Measurements from ENCODE around the gene NSRP1.
"Not testable (repeated sequence)": the region's sequence is repeated elsewhere in the genome, so short reads cannot be mapped to it uniquely, and the experiment has no call there.

Gene NSRP1

GRCh38 chr17:30186761-30187160 lies 70.1 kb downstream of the NSRP1 start:
- DNase-seq (ENCODE audit: low read depth in 2 of 2): no peak

- no peak for DNase-seq (ENCODE audit: low read depth in 2 of 2)
These were observed 71.0 kb downstream of the NSRP1 start for GRCh38 chr17:30187573-30187972.

DNA sequence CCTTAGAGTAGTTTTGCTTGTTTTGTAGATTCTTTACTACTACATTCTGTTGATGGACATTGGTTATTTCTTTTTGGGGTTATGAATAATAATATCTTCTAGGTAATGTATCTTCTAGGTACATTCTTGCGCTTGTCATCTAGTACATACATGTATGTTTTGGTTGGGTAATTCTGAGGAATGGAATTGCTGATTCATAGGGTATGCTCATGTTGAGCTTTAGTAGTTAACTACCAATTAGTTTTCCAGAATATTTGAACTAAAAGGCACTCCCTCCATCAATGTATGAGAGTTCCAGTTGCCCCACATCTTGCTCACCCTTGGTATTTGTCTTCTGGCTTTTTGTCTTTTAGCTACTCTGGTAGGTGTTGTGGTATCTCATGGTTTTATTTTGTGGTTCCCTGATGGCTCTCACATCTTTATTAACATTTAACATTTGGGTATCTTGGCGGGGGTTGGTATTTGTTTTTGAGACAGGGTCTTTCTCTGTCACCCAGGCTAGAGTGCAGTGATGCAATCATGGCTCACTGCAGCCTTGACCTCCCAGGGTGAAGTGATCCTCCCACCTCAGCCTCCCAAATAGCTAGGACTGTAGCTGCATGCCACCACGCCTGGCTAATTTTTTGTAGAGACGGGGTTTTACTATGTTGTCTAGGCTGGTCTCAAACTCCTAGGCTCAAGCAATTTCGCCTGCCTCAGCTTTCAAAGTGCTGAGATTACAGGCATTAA lies 71.8 kb downstream of the NSRP1 start:
- no peak for DNase-seq (ENCODE audit: low read depth in 2 of 2)

DNA sequence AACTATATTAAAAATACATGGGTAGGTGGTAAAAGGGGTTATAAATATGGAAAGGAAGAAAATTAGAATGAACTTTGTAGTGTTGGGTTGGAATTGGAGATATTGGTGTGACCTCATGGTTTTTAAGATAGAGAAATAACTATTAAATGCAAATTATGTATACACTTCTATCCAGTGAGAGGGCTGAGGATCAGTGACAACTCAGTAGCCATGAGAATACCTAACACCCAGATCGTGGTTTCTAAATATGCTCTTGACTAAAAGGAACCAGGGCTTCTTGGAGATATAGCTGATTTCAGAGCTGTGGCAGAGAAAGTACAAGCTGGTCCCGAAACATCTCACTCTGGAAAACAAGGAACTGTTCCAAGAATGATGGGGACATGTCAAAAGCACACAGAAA lies 74.5 kb downstream of the NSRP1 start:
- no peak for DNase-seq (ENCODE audit: low read depth in 2 of 2)

- no peak for DNase-seq (ENCODE audit: low read depth in 2 of 2)
These were observed 79.9 kb downstream of the NSRP1 start for GRCh38 chr17:30196504-30196903.

DNA sequence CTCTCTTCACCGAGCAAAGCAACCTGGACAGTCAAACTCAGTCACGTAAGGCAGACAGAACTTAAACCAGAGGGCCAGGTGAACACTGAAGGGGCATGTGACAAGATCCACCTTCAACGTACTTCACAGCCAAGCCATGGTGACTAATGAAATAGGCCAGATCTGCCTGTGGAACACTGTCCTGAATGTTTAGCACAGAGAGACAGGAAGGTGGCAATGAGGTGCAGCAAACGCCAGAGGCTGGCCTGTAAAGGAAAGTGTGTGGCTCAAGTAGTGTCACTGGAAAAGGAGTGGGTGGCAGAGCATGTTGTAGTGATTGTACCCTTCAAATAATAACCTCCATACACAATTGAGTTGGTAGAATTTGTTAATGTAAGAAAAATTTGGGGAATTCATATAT lies 80.8 kb downstream of the NSRP1 start:
- no peak for DNase-seq (ENCODE audit: low read depth in 2 of 2)

DNA sequence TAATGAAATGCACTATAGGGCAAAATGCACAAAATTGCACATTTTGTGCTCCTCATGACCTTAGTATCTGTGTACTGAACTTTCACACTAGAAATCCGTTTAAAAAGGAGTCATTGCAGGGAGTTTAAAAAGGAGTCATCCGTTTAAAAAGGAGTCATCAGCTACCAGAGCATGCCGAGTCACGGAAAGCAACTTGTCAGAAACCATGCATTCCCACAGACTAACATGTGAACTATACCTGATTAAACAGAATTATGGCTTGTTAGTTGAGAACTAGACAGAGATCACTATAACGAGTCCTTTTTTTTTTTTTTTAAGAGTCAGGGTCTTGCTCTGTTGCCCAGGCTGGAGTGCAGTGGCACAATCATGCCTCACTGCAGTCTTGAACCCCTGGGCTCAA lies 83.0 kb downstream of the NSRP1 start:
- no peak for DNase-seq (ENCODE audit: low read depth in 2 of 2)

GRCh38 chr17:30200106-30200505 lies 83.5 kb downstream of the NSRP1 start:
- no peak for DNase-seq (ENCODE audit: low read depth in 2 of 2)

DNA sequence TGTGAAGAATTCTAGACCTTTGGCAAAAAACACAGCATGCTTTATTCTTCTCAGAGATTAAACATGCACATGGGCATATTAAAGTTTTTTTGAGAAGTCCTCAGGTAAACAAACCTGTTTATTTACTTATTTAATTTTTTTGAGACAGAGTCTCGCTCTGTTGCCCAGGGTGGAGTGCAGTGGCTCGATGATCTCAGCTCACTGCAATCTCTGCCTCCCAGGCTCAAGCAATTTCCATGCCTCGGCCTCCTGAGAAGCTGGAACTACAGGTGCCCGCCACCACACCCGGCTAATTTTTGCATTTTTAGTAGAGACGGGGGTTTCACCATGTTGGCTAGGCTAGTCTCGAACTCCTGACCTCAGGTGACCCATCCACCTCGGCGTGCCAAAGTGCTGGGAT lies 84.0 kb downstream of the NSRP1 start:
- DNase-seq (ENCODE audit: low read depth in 2 of 2): not testable (repeated sequence)

GRCh38 chr17:30203471-30203981 lies 86.9 kb downstream of the NSRP1 start:
- no peak for DNase-seq (ENCODE audit: low read depth in 2 of 2)

DNA sequence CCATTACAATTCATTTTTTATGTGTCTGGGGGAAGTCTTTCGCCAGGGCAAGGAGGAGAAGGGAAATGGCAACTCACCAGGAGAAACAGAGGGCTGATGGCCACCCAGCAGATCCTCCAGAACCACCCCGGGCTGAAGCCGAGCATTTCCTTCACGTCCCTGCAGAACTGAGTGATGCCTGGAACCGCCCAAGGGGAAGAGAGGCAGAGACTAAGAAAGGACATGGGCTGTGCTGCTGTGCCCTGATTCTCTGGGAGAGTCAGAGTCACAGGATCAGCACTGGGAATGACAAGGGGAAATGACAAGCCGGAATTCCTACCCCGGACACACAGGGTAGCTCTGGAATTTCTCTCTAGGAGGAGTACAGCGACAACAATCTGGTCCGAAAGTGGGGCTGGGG lies 91.0 kb downstream of the NSRP1 start:
- DNase-seq (ENCODE audit: low read depth in 2 of 2): no peak

- no peak for DNase-seq (ENCODE audit: low read depth in 2 of 2)
These were observed 91.6 kb downstream of the NSRP1 start for GRCh38 chr17:30208214-30208613.

- no peak for DNase-seq (ENCODE audit: low read depth in 2 of 2)
These were observed 93.3 kb downstream of the NSRP1 start for GRCh38 chr17:30209930-30210329.

- DNase-seq (ENCODE audit: low read depth in 2 of 2): no peak
These were observed 93.8 kb downstream of the NSRP1 start for GRCh38 chr17:30210366-30210765.

GRCh38 chr17:30210901-30211300 lies 94.3 kb downstream of the NSRP1 start:
- no peak for DNase-seq (ENCODE audit: low read depth in 2 of 2)

DNA sequence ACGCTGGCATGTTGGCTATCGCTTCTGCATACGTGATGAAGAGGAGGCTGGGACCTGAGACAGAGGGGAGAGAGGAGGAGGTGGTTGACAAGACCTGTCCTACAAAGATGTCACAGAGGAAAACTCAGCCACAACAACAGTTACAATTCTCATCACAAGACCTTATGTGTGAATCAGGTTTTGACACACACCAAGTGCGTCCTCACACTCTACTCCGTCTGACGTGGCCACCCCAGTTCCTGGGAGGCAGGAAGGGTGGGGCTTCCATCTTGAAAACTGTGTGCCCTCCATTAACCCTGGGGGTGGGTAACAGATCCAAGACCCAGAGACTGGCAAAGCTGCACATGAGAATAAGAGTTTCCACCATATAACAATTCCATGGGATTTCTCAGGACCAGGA lies 94.8 kb downstream of the NSRP1 start:
- no peak for DNase-seq (ENCODE audit: low read depth in 2 of 2)

DNA sequence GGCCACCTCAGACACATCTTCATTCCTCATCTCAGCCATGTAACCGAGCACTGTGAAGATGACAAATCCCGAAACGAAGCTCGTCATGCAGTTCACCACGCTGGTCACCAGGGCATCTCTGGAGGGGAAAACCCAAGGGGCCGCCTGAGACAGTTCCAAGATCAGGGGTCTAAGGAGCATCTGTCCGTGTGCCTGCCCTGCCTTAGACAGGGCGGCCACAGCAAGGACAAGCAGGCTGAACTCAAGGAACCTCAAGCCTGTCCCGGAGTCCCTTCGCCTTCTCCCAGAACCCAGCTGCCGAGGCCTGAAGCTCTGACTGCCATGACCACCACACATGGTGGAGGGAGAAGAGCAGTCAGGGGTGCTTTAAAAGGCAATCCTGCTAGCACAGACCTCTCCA lies 96.1 kb downstream of the NSRP1 start:
- DNase-seq (ENCODE audit: low read depth in 2 of 2): no peak

- DNase-seq (ENCODE audit: low read depth in 2 of 2): no peak
These were observed 100.4 kb downstream of the NSRP1 start for GRCh38 chr17:30217054-30217453.

DNA sequence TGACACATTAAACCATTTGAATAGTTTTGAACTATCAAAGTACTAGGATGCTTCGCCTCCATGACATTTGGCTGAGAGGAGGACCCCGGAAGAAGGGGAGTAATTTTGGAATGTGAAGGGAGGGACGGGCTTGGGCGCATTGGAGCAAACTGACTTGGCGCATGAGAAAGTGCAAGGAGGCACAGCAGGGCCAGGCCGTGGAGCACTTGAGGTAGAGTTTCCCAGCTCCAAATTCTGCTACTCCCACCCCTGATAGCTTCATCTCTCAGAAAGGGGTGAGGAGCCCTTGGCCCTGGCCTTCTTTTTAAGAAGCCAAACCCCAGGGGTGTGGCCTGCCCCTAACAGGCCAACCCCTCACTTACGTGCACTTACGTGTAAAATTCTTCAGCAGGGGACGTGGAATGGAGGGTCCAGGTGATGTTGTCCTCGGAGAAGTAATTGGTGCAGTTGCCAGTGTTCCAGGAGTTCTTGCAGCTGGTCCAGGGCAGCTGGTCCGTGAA lies 101.2 kb downstream of the NSRP1 start:
- no peak for DNase-seq (ENCODE audit: low read depth in 2 of 2)

- DNase-seq (ENCODE audit: low read depth in 2 of 2): no peak
These were observed 102.2 kb downstream of the NSRP1 start for GRCh38 chr17:30218799-30219198.

- no peak for DNase-seq (ENCODE audit: low read depth in 2 of 2)
These were observed 102.7 kb downstream of the NSRP1 start for GRCh38 chr17:30219315-30219714.

GRCh38 chr17:30219833-30220232 lies 103.2 kb downstream of the NSRP1 start:
- no peak for DNase-seq (ENCODE audit: low read depth in 2 of 2)

GRCh38 chr17:30220414-30220813 lies 103.8 kb downstream of the NSRP1 start:
- DNase-seq (ENCODE audit: low read depth in 2 of 2): no peak

DNA sequence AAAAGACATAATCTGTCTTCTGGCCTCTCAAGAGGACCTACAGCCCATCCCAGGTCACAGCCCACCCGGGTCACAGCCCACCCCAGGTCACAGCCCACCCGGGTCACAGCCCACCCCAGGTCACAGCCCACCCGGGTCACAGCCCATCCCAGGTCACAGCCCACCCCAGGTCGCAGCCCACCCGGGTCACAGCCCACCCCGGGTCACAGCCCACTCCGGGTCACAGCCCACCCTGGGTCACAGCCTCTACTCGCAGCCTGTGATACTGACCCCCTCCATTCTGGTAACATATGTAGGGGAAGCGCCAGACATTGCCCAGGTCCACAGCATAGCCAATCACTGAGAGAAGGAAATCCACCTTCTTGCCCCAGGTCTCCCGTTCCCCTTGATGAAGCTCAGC lies 104.7 kb downstream of the NSRP1 start:
- no peak for DNase-seq (ENCODE audit: low read depth in 2 of 2)

Measured in stimulated activated CD4-positive, alpha-beta T cell treated with anti-CD3 and anti-CD28 coated beads, Interleukin-12 subunit alpha, Interleukin-12 subunit beta, amount 100 ng/mL, for 24 hours (primary cell).